GM12875 (cell line): ENCODE data around the gene NDUFB3.

Experiments
- H3K4me3 ChIP-seq: one replicate; pipeline ENCODE4 v1.5.1; 2011; ENCODE audit warnings: low read depth, low read length, control low read depth
- TF ChIP-seq, protein P1 (sequence below): IDR thresholded peaks from 2 replicates; pipeline ENCODE4 v1.5.1; 2011; ENCODE audit warnings: low read depth, mild to moderate bottlenecking, control low read depth, inconsistent platforms, low read length, moderate library complexity, borderline replicate concordance; ENCODE audit not compliant: insufficient read depth

NDUFB3 gene

DNA sequence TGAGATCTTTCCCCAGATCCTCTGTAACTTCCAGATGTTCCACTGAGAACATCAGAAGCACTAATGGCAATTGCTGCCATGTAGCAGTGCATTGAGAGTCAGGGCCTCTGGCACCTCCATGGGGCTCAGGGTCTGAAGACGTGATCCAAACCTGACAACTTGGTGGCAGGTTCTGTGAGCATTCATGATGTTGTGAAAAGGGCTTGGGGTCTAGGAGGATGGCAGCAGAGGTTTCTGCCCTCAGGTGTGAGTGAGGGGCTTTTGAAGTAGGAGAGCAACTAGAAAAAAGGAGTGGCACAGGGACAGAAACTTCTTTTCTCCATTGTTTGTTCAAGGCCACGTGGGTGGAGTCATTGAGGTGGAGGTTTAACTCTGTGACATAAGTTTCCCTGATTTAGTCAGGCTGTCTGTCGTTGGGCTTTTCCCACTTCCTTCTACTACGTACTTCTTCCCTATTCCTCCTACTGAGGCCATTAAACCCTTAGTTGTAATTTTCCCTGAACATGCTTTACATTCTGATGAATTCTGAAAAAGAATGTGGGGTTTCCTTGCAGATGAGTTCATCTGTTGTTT, 57.2 kb downstream of the NDUFB3 start:
- peak overlapping the region; percentile 18 for H3K4me3 ChIP-seq
- TF ChIP-seq, protein P1, sequence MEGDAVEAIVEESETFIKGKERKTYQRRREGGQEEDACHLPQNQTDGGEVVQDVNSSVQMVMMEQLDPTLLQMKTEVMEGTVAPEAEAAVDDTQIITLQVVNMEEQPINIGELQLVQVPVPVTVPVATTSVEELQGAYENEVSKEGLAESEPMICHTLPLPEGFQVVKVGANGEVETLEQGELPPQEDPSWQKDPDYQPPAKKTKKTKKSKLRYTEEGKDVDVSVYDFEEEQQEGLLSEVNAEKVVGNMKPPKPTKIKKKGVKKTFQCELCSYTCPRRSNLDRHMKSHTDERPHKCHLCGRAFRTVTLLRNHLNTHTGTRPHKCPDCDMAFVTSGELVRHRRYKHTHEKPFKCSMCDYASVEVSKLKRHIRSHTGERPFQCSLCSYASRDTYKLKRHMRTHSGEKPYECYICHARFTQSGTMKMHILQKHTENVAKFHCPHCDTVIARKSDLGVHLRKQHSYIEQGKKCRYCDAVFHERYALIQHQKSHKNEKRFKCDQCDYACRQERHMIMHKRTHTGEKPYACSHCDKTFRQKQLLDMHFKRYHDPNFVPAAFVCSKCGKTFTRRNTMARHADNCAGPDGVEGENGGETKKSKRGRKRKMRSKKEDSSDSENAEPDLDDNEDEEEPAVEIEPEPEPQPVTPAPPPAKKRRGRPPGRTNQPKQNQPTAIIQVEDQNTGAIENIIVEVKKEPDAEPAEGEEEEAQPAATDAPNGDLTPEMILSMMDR, result no peak

DNA sequence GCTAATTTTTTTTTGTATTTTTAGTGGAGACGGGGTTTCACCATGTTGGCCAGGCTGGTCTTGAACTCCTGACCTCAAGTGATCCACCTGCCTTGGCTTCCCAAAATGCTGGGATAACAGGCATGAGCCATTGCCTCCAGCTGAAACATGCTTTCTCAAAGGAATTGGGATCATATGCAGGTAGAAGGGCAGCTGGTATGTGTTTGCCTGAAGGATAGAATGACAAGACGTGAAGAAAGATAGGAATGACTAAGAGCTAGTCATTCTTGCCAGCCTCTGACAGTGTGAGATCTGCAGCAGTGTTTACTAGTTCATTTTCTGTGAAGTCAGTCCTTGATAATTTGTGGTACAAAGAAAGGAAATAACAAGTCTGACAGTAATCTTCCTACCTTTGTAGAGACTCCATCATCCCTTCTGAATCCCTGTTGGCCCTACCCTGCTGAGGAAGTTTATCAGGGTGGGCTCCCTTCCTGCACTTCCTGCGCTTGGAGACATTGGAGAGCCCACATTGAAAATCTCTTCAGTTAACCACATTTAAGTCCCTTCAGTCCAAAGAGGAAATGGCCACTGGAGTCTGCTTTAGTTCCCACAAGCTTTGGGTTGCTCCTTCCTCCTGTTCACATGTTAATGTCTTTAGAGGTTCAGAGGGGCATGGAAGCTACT, 58.9 kb downstream of the NDUFB3 start:
- TF ChIP-seq, protein P1, result no peak
- peak overlapping the region; percentile 57 for H3K4me3 ChIP-seq

DNA sequence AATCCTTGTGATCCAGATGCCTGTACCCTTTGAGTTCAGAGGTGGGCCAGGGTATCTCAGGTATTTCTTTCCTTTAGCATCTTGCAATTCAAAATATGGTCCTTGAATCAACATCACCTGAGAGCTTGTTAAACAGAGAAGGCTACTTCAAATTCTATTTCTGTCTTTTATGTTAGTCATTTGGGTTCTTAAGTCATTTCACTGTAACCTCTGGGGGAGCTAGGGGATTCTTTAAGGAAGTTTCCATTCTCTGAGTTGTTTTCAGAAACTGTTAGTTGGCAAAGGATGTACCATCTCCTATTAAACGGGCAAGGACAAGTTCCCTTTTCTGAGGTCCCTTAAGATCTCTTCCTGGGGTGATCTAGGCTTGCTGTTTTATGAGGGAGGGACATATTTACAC, 60.7 kb downstream of the NDUFB3 start:
- TF ChIP-seq, protein P1, result no peak
- peak overlapping the region; percentile 26 for H3K4me3 ChIP-seq
